HG03439 (cell line): ENCODE measurements around the gene MYL11.

Experiments used
- ATAC-seq: cut with Tn5 transposase; IDR thresholded peaks from one replicate; pipeline ENCODE4 v1.9.1; 2021; ENCODE audit warnings: mild to moderate bottlenecking, moderate library complexity; ENCODE audit not compliant: unreplicated experiment

Gene MYL11

DNA sequence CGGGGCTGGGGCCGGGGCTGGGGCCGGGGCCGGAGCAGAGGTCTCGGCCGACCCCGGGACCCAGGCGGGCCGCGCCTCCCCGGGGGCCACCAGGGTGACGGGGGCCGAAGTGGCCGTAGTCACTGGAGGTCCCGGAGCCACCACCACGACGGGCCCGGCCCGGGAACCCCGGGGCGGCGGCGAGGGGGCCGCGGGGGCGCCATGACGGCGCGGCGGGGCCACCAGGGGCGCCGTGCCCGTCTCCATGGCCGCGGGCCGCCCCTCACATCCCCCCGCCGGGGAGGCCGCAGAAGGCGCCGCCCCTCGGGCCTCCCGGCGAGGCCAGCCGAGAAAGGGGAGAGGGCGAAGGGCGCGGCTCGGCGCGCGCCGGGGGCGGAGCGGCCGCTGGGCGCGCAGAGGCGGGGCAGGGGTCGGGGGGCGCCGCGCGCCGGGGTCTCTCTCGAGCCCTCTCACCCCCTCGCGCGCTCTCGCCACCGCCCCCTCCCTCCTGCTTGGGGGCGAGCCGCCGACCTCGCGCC lies 4.6 kb upstream of the MYL11 start:
- ATAC-seq, result no peak

DNA sequence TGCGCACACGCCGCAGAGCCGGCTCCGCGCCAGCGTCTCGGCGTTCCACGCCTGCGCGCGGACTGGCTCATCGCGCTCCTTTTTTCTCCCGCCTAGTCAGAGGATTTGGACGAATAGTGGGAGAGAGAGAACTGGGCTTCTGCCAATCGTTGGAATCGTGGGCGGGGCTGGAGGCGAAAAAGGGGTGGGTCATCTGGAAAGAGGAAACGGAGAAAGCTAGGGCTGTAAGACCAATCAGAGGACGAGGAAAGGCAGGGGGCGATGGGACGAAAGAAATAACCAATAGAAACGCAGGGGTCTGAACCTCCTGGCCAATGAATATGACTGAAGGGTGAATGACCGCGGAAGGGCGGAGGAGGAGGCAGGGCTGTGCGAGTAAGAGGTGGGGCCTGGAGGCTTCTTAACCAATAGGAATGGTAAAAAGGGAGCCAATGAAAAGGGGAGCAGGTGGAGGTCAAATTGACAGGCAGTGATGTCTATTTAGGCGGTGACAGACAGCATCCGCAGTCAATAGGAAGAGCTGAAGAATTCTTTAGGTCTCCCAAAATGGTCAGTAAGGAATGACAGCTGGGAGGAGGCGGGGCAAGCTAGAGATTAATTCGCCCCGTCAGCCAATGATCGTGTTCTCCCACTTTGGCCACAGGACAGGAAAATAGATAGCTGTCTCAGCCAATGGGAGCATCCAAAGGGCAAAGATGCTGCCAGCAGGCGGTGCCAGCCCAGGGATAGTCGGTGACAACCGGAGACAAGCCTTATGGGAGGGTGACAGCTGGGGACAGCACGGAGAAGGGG lies 4.0 kb upstream of the MYL11 start, which contains the start of gene TBC1D10B:
TBC1D10B (minus strand) TSS at position 39 of the 792 bp plus-strand sequence. CDS start 311 bp downstream, outside the sequence.
- peak; percentile 75 for ATAC-seq

DNA sequence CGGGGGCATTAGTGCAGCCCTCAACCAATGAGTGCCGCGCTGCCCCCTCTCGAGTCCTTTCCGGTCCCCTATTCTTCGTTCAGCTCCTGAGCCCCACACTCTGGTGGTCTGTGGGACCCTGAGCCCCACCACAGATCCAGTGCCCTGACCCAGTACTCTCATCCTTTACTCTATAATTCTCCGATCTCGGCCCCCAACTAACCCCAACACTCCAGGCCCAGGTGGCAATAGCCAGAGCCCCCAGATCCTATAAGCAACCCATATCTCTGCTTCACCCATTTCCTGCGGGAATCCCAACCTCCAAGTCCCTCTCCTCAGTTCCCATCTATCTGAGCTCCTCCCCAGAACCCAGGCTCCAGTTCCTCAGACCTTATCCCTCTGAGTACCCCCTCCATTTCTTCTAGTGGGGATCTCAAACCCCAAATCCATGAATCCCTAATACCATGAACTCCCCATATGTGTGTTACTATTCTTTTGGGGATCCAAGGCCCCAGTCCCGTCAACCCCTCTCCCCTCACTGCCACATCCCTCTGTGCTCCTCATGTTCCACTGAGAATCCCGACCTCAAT lies 3.3 kb upstream of the MYL11 start:
- ATAC-seq, result no peak

DNA sequence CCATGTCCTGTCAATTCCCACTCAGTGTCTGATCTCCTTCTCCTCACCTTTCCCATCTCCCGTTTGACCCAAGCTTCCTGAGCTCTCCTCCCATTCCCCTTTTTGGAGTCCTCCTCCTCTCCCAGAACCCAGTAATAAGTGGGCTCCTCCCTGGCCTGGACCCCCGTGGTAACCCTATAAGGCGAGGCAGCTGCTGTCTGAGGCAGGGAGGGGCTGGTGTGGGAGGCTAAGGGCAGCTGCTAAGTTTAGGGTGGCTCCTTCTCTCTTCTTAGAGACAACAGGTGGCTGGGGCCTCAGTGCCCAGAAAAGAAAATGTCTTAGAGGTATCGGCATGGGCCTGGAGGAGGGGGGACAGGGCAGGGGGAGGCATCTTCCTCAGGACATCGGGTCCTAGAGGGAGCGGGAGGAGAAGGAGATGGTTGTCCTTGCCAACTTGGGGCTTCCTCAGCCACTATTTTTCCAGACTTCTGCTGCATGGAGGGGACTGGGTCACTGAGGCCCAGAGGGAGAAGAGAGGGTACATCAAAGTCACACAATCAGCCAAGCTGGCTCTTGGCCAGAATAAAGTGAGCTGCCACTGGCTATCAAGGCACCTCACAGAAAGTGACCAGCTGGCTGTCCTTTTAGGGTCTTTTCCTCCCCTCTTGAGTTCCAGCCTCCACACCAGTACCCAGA lies 2.4 kb upstream of the MYL11 start:
- ATAC-seq, result no peak

DNA sequence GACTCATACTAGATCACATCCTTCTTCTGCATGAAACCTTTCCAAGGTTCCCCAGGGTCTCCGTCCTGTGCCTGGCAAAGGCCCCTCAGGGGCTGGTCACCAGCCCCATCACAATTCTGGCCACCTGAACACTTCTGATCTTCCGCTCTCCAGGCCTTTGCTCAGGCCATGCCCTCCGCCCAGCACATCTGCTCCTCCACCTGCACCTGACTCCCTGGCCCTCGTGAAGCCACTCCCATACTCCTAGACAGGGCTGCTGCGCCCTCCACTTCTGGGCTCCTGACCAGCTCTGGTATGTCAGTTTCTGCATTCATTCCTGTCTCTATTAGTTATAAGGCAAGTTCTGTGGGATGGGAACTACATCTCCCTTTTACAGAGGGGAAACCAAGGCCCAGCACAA lies 1.9 kb upstream of the MYL11 start:
- ATAC-seq, result no peak

DNA sequence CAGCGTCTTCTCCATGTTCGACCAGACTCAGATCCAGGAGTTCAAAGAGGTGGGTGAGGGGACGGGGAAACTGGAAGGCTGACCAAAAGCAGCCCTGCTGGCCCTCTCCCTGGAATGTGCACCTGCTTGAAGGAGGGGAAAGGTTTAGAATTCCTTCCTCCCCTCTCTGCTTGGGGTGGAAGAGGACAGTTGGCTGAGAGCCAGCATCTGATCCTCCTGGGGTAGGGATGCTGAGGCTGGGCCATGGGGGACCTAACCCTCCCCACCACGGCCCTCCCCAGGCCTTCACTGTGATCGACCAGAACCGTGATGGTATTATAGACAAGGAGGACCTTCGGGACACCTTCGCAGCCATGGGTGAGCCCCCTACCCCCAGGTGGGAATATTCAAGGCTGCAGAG lies 1.3 kb downstream of the MYL11 start:
- no peak for ATAC-seq

DNA sequence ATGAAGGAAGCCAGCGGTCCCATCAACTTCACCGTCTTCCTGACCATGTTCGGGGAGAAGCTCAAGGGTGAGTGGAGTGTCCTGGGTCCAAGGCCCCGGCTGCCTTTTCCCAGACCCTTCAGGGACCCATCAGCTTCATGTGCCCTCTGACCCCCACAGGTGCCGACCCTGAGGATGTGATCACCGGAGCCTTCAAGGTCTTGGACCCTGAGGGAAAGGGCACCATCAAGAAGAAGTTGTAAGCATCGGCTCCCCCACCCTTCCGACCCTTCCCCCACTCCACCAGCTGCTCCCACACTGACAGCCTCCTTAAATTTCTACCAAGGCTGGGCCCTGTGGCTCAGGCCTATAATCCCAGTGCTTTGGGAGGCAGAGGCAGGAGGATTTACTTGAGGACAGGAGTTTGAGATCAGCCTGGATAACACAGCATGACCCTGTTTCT lies 1.9 kb downstream of the MYL11 start:
- ATAC-seq, result no peak

DNA sequence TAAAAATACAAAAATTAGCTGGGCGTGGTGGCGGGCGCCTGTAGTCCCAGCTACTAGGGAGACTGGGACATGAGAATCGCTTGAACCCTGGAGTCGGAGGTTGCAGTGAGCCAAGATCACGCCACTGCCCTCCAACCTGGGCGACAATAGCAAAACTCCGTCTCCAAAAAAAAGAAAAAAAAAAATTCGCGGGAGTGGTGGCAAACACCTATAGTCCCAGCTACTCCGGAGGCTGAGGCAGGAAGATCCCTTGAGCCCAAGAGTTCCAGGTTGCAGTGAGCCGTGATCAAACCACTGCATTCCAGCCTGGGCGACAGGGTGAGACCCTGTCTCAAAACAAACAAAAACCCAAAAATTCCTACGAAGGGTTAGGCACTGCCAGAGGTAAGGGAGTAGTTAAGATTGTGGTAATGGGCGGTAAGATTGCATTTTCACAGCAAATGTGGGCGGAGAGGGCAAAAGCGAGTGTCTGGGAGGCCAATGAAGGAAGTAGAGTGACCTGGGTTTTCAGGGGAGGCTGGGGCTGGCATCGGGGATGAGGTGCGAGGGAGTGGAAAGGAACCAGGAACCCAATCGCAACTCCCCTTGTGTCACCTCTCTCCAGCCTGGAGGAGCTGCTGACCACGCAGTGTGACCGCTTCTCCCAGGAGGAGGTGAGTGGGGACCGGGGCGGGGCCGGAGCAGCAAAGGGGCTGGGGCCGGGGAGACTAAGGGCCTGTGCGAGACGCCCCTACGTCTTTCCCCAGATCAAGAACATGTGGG lies 2.6 kb downstream of the MYL11 start:
- no peak for ATAC-seq

DNA sequence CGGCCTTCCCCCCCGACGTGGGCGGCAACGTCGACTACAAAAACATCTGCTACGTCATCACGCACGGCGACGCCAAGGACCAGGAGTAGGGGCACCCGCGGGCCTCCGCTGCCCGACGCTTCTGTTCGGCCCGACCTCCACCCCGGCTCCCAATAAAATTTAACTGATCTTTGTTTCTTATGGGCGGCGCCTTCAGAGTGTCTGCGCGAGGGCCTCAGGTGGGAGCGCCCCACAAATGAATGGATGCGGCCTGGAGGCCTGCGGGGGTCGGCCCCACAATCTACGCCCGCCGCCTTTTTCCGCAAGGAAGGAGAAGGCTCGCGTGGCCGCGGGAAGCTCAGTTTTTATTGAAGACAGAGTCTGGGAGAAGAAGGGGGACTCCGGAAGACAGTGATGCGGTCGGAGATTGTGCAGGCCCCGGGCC lies 3.2 kb downstream of the MYL11 start:
- peak; percentile 50 for ATAC-seq

DNA sequence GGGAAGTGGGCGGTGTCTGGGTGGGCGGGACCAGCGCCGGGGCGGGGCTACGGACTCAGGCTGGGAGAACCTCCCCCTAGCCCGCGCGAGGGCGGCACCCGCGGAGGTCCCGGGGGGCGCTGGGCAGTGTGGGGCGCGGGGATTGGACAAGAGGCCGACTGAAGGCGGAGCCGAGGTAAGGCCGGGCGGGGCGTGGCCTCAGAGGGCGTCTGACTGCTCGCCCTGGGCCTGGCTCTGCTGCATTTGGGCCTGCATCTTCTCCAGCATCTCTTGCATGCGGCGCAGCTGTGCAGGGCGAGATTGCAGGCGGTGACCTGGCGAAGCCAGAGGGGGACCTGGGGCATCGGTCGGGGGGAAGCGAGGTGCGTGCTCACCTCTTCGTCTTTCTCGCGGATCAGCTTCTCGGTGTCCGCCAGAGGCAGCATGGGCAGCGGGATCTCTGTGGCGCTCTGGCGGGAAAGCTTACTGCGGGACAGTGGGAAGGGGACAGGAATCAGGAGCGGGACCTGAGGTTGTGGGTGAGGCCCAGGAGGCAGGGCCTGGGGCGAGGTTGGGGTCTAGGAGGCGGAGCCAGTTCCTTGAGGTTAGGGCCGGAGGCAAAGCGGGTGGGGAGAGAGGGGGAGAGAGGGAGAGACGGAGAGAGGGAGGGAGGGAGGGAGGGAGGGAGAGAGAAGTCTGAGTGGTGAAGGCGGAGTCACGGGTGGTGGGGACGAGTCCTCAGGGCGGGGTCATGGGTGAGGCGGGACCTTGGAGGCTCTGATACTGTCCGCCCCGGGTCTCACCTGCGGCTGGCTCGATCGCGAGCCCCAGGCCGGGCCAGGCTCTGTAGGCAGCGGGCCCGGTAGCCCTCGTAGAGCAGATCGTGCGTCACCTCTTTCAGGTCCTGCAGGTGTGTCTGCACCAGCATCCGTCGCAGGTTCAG lies 3.9 kb downstream of the MYL11 start:
- ATAC-seq, result peak; percentile 76

DNA sequence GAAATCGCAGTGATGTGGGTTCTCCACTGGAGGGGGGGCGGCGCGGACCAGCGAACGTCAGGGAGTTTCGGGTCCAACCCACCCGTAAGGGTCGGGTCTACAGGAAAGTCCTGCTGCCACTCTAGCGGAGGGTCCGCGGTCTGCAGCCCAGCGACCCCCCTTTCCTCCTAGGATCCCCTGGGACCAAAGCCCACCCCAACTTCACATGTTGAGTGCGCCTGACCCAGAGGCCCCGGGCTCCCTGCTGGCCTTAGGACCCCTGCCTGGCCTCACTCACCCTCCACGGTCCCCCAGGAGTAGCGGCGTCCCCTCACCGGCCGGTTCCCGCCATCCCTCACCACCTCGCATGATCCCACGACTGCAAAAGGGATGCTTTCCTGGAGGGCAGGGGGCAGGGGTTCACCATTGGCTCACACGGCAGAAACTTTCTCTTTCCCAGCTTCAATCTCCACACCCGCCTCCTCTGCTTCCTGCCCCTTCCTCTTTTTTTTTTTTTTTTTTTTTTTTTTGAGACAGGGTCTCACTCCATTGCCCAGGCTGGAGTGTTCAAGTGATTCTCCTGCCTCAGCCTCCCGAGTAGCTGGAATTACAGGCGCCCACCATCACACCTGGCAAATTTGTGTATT lies 4.7 kb downstream of the MYL11 start:
- ATAC-seq, result no peak

DNA sequence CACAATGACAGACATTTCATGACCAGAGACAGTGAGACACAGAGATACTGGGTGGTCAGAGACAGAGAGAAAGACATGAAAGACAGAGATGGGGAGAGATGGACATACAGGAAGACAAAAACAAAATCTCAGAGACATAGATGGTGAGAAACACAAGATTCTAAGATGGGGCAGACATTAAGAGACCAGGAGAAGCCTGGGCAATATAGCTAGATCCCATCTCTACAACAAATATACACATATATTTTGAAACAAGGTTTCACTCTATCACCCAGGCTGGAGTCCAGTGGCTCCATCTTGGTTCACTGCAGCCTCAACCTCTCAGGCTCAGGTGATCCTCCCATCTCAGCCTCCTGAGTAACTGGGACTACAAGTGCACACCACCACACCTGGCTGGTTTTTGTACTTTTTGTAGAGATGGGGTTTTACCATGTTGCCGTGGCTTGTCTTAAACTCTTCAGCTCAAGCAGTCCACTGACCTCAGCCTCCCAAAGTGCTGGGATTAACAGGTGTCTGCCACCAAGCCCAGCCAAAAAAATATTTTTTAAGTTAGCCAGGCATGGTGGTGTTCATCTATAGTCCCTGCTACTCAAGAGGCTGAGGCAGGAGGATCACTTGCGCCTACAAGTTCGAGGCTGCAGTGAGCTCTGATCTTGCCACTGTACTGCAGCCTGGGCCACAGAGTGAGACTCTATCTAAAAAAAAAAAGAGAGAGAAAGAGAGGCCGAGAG lies 5.6 kb downstream of the MYL11 start:
- ATAC-seq, result no peak

DNA sequence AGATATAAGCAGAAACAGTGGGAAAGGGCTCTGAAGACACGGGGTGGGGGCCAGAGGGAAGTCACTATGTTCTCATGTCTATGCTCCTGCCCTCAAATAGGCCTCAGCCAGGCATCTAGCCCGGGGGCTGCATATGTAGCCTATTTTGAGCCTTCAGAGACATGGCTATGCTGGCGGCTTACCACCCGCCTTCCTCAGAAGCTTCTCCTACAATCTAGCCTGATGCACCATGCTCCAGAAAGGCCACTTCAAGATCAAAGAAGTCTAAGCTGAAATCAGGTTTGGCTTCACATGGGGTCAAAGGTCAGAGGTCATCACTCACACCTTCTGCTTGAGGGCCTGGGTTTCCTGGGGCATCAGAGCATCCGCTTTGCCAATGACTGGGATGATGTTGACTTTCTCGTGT lies 6.2 kb downstream of the MYL11 start:
- ATAC-seq, result no peak

DNA sequence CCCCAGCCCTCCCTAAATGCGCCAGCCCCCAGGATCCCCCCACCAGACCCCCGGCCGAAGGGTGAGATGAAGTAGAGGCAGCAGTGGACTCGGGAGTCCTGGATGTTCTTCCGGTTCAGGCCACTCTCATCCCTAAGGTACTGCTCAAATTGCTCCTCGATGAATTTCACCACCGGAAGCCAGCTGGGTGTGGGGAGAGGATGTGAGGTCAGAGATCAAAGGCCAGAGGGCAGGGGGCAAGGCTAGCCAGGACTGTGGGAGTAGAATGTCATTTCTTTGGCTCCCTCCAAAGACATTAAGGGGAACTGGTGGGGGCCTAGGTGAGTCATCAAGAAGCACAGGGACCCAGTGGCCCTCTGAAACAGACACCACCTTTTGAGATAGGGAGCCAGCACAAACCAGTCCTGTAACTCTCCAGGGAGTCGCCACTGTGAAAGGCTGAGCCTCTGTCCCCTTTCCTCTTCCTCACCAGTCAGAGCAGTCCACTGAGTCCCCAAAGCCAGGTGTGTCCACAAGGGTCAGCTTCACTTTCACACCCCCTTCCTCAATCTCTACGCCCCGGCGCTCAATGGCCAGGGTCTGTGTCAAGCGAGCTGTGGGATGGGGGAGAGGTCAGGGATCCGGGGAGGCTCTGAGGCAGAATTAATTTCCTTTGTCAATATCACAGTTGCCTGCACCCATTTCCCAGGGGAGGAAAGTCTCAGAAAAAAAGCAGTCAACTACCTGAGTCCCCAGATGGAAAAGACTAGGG lies 6.9 kb downstream of the MYL11 start:
- ATAC-seq, result no peak

DNA sequence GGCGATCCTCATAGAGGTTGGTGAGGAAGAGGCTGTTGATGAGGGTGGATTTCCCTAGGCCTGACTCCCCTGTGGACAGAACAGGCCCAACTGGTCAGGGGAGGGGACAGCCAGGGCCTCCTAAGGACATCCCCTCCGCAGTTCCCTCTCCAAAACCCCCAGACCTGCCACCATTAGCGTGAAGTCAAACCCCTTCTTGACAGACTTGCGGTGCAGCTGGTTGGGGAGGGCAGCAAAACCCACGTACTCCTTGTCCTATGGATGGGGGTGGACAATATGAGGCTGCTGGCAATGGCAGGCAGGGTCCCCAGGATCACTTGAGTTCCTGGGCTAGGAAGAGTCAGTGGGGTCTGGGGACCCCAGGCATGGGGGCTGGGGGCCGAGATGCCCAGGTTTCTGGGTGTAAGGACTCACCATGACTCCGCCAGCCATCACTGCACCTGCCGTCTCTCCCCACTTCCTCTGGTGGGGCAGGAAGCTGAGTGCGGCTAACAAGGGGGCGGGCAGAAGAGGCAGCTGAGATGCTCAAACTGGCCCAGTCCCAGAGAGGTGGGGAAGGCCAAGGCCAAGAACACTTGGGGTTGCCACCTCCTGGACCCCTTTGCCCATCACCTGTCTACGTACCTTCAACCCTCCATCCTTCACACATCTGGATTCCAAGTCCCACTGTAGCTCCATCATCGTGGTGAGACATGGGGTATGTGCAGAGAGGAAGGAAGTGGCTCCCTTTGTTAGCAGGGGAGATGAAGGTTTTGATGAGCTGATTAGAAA lies 7.7 kb downstream of the MYL11 start, which contains the start of gene SEPTIN1:
SEPTIN1 (minus strand) TSS at position 451 of the 771 bp plus-strand sequence; CDS start at position 432, 19 bp downstream.
- ATAC-seq, result peak; percentile 28

DNA sequence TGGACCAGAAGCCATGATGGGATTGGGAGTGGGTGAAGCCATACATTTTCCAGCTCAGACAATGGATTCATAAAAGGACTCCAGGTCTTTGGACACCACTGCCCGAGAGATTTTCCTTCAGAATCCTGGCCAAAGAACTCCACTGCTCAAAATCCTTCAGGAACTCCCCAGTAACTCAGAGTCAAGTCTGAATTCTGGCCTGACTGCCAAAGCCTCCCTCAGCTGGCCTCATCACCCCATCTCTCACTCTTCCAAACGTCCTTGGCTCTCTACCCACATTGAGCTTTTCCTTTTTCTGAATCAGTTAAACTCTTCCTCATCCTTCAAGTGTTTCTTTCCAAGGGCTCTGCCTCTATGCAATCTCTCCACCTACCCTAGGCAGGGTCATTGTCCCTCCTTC lies 8.9 kb downstream of the MYL11 start:
- ATAC-seq, result no peak

DNA sequence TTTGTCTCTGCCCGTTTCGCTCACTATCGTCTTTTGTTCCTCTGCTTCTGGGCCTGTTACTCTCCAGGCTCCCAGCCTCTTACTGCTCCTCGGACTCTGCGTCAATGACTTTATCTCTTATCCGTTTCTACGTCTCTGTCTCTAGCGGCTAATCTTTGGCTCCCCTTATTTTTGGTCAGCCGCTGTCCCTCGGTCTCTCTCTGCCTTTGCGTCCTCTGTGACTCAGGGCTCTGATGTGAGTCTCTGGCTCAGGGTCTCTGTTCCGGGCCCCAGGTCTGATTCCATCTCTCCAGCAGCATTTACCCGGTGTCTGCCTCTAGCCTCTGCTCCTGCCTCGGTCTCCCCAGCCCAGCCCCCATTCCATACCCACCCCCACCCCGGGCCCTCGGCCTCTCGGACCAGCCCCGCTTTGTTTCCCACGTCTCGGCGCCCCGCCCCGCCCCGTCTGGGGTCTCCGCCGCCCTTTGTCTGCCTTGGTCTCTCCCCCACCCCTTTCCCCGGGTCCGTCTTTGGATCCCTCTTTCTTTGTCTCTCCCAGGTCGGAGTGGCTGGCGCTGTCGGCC lies 20.1 kb downstream of the MYL11 start:
- ATAC-seq, result no peak
